Smooth muscle cell (in vitro differentiated cells): ENCODE measurements around the gene NRROS. TPM values are rescaled to one million over a fixed set of nuclear protein-coding genes. Genes with fewer than 3 reads are reported as not detected.
"Not testable (repeated sequence)": the region's sequence is repeated elsewhere in the genome, so short reads cannot be mapped to it uniquely, and the experiment has no call there.

ENCODE experiments used
- DNase-seq: peaks from one replicate; lab custom pipeline; 2025; ENCODE audit not compliant: unreplicated experiment; lab: John Stamatoyannopoulos, UW
- H2AFZ ChIP-seq: fragments of 200-600 bp; sonication (generic); 2 replicates; pipeline ENCODE4 v1.6.0; 2016; ENCODE audit warnings: antibody characterized with exemption, low read depth, mild to moderate bottlenecking
- H3F3A ChIP-seq: fragments of 200-600 bp; sonication (generic); 2 replicates; pipeline ENCODE4 v1.6.0; 2017; ENCODE audit warnings: antibody characterized with exemption, low read depth
- H3K27ac ChIP-seq: fragments of 200-600 bp; sonication (generic); 2 replicates; pipeline ENCODE4 v1.5.1; 2016; ENCODE audit warnings: low read depth, mild to moderate bottlenecking
- H3K27me3 ChIP-seq: fragments of 200-600 bp; sonication (generic); 2 replicates; pipeline ENCODE4 v1.6.1; 2016; ENCODE audit warnings: low read depth, mild to moderate bottlenecking
- H3K36me3 ChIP-seq: fragments of 200-600 bp; sonication (generic); 2 replicates; pipeline ENCODE4 v1.5.1; 2016; ENCODE audit warnings: low read depth
- H3K4me1 ChIP-seq: fragments of 200-600 bp; sonication (generic); 2 replicates; pipeline ENCODE4 v1.5.1; 2016; ENCODE audit warnings: low read depth
- H3K4me2 ChIP-seq: fragments of 200-600 bp; sonication (generic); 2 replicates; pipeline ENCODE4 v1.6.0; 2016; ENCODE audit warnings: mild to moderate bottlenecking
- H3K4me3 ChIP-seq: fragments of 200-600 bp; sonication (generic); 2 replicates; pipeline ENCODE4 v1.5.1; 2016; ENCODE audit warnings: mild to moderate bottlenecking
- H3K79me2 ChIP-seq: fragments of 200-600 bp; sonication (generic); 2 replicates; pipeline ENCODE4 v1.6.0; 2016; ENCODE audit warnings: low read depth, mild to moderate bottlenecking
- H3K9ac ChIP-seq: fragments of 200-600 bp; sonication (generic); 2 replicates; pipeline ENCODE4 v1.6.0; 2016; ENCODE audit warnings: low read depth
- H3K9me3 ChIP-seq: fragments of 200-600 bp; sonication (generic); replicated peaks from 2 replicates; pipeline ENCODE4 v1.5.1; 2016; ENCODE audit warnings: low read depth
- H4K20me1 ChIP-seq: fragments of 200-600 bp; sonication (generic); 2 replicates; pipeline ENCODE4 v1.6.0; 2016; ENCODE audit warnings: low read depth
- CTCF ChIP-seq: fragments of 200-600 bp; sonication (generic); IDR thresholded peaks from 2 replicates; pipeline ENCODE4 v1.5.1; 2017; ENCODE audit warnings: borderline replicate concordance, mild to moderate bottlenecking, antibody characterized with exemption; ENCODE audit not compliant: insufficient read depth, poor library complexity, severe bottlenecking
- WGBS: methylation state at CpG from one replicate; pipeline ENCODE4 v1.1.7; 2016; ENCODE audit warnings: low lambda C conversion rate; 5-methylcytosine and 5-hydroxymethylcytosine counted together
- polyA plus RNA-seq: library from polyadenylated mRNA; unstranded; fragments of >200 nt; fragmentation: Nextera tagmentation; extraction: Ambion mirVana; gene quantifications from 2 replicates; pipeline ENCODE4 v1.2.1, GENCODE V29; 2016
- total RNA-seq: library from RNA; depleted of rRNA; stranded (reverse); fragments of >200 nt; gene quantifications from 2 replicates; pipeline ENCODE4 v1.2.3, GENCODE V29; 2014

NRROS gene
- total and polyA plus RNA-seq, 2 experiments from 2014 or later = 0.45 TPM; not detected in 1

- H3F3A ChIP-seq = peaks cover 5% of the 10 kb centered on the region
- no peak for TF ChIP-seq CTCF
- H3K9ac ChIP-seq = no peak overlapping the region
- DNase-seq = no peak
- H2AFZ ChIP-seq = no peak overlapping the region
- no peaks in the 10 kb centered on the region for H4K20me1 ChIP-seq
- H3K4me2 ChIP-seq = no peak overlapping the region
- WGBS = 86% methylated on average over 10 of the region's 10 CpGs
- no peaks in the 10 kb centered on the region for H3K9me3 ChIP-seq
- H3K36me3 ChIP-seq = no peaks in the 10 kb centered on the region
- no peak overlapping the region for H3K4me3 ChIP-seq
- H3K79me2 ChIP-seq = no peaks in the 10 kb centered on the region
- H3K4me1 ChIP-seq = peaks cover 18% of the 10 kb centered on the region
- H3K27ac ChIP-seq = no peak overlapping the region
- H3K27me3 ChIP-seq = peaks cover 13% of the 10 kb centered on the region
These were observed 5.3 kb upstream of the NRROS start for GRCh38 chr3:196634224-196634623.

- Histone ChIP-seq H3F3A (peaks cover 5% of the 10 kb centered on the region), H3K79me2 (no peaks in the 10 kb centered on the region), H3K27me3 (peaks cover 19% of the 10 kb centered on the region), H3K36me3 (no peaks in the 10 kb centered on the region), H3K9me3 (no peaks in the 10 kb centered on the region), H2AFZ (no peak overlapping the region), H3K4me3 (no peak overlapping the region), H3K9ac (no peak overlapping the region), H3K4me2 (no peak overlapping the region), H3K4me1 (peaks cover 23% of the 10 kb centered on the region), H4K20me1 (no peaks in the 10 kb centered on the region), H3K27ac (no peak overlapping the region)
- no peak for TF ChIP-seq CTCF
- DNase-seq = no peak
- 93% methylated on average over 5 of the region's 7 CpGs for WGBS
These were observed 4.7 kb upstream of the NRROS start for GRCh38 chr3:196634829-196635228.

- Histone ChIP-seq H4K20me1 (no peaks in the 10 kb centered on the region), H3K4me1 (peaks cover 21% of the 10 kb centered on the region), H3K79me2 (no peaks in the 10 kb centered on the region), H3K9me3 (no peaks in the 10 kb centered on the region), H3F3A (no peaks in the 10 kb centered on the region), H3K27me3 (peaks cover 25% of the 10 kb centered on the region), H3K9ac (no peak overlapping the region), H2AFZ (no peak overlapping the region), H3K4me3 (no peak overlapping the region), H3K36me3 (no peaks in the 10 kb centered on the region), H3K4me2 (no peak overlapping the region), H3K27ac (no peak overlapping the region)
- no peak for DNase-seq
- TF ChIP-seq CTCF = no peak
- WGBS = 89% methylated on average over 20 of the region's 20 CpGs
These were observed 2.8 kb upstream of the NRROS start for GRCh38 chr3:196636369-196637349.

- not testable (repeated sequence) for H3K9me3 ChIP-seq, H3K9ac ChIP-seq, DNase-seq, H4K20me1 ChIP-seq, H3F3A ChIP-seq, H2AFZ ChIP-seq, H3K27ac ChIP-seq, H3K79me2 ChIP-seq, H3K36me3 ChIP-seq, H3K4me3 ChIP-seq, H3K4me2 ChIP-seq
- peaks cover 25% of the 10 kb centered on the region for H3K27me3 ChIP-seq
- H3K4me1 ChIP-seq = peaks cover 13% of the 10 kb centered on the region
- 97% methylated on average over 4 of the region's 4 CpGs for WGBS
These were observed 1.6 kb upstream of the NRROS start for GRCh38 chr3:196637941-196638340.
